Naive thymus-derived CD4-positive, alpha-beta T cell (primary cell): ENCODE measurements around the gene MIS18A. TPM values are rescaled to one million over a fixed set of nuclear protein-coding genes. Genes with fewer than 3 reads are reported as not detected.

ENCODE experiments used
- ATAC-seq: fragments of 150-1000 bp; cut with Tn5 transposase; 2 replicates; pipeline ENCODE4 v1.10.0; 2021; ENCODE audit warnings: mild to moderate bottlenecking, moderate library complexity
- CTCF ChIA-PET: fragments of 350-600 bp; sonication (Branson Sonifier 250); formaldehyde crosslinking; loops from one replicate; lab custom pipeline; 2021; ENCODE audit warnings: antibody characterized with exemption; lab: Charles Lee
- POLR2A ChIA-PET: fragments of 350-600 bp; sonication (Branson Sonifier 250); formaldehyde crosslinking; loops from one replicate; lab custom pipeline; 2021; ENCODE audit warnings: antibody characterized with exemption, inconsistent platforms; lab: Charles Lee
- DNase-seq, 9 donors: peaks; one replicate each; pipeline versions ENCODE4 v3.0.0 to v3.0.0-alpha.2; 2020 to 2022; ENCODE audit warnings: mixed read lengths in 1 of 9
- H3K27ac ChIP-seq: one replicate; pipeline ENCODE4 v1.7.0; 2013; ENCODE audit warnings: mild to moderate bottlenecking, low read depth, low read length, moderate library complexity
- H3K27me3 ChIP-seq, 2 donors: one replicate each; pipeline ENCODE4 v1.7.0; 2013; ENCODE audit warnings: low read length in 2 of 2, mild to moderate bottlenecking in 2 of 2, moderate library complexity in 2 of 2; ENCODE audit not compliant: control insufficient read depth in 2 of 2, insufficient read depth in 2 of 2
- H3K36me3 ChIP-seq, 3 experiments: 1 replicate in 2 of 3; 2 replicates in 1 of 3; pipeline ENCODE4 v1.7.0; 2013; ENCODE audit warnings: low read length in 3 of 3, mild to moderate bottlenecking in 3 of 3, moderate library complexity in 1 of 3; ENCODE audit not compliant: insufficient read depth in 3 of 3, control insufficient read depth in 2 of 3
- H3K4me1 ChIP-seq, 2 donors: one replicate each; pipeline ENCODE4 v1.7.0; 2013; ENCODE audit warnings: low read length in 2 of 2, mild to moderate bottlenecking in 2 of 2, moderate library complexity in 1 of 2; ENCODE audit not compliant: control insufficient read depth in 2 of 2, insufficient read depth in 2 of 2
- H3K4me3 ChIP-seq: 2 replicates; pipeline ENCODE4 v1.7.0; 2013; ENCODE audit warnings: mild to moderate bottlenecking, low read length
- H3K9me3 ChIP-seq, 3 experiments: 1 replicate in 2 of 3; 2 replicates in 1 of 3; pipeline ENCODE4 v1.7.0; 2013; ENCODE audit warnings: low read length in 3 of 3; ENCODE audit not compliant: control insufficient read depth in 2 of 3
- H3K27ac Mint-ChIP-seq, 9 donors: one replicate each; pipeline ENCODE4 v1.8.0; 2020 to 2022; ENCODE audit warnings: mixed read lengths in 9 of 9, mild to moderate bottlenecking in 8 of 9, moderate library complexity in 5 of 9, inconsistent platforms in 2 of 9
- H3K27me3 Mint-ChIP-seq, 5 donors: one replicate each; pipeline ENCODE4 v1.8.0; 2021 to 2022; ENCODE audit warnings: mixed read lengths in 5 of 5, mild to moderate bottlenecking in 1 of 5
- H3K36me3 Mint-ChIP-seq, 5 donors: one replicate each; pipeline ENCODE4 v1.8.0; 2020 to 2022; ENCODE audit warnings: mixed read lengths in 5 of 5, mild to moderate bottlenecking in 3 of 5, inconsistent platforms in 1 of 5
- H3K4me1 Mint-ChIP-seq, 7 donors: one replicate each; pipeline ENCODE4 v1.8.0; 2020 to 2022; ENCODE audit warnings: mixed read lengths in 7 of 7, mild to moderate bottlenecking in 3 of 7, inconsistent platforms in 1 of 7
- H3K4me3 Mint-ChIP-seq, 10 donors: one replicate each; pipeline ENCODE4 v1.8.0; 2020 to 2022; ENCODE audit warnings: mild to moderate bottlenecking in 10 of 10, mixed read lengths in 10 of 10, moderate library complexity in 6 of 10, inconsistent platforms in 2 of 10
- H3K9me3 Mint-ChIP-seq, 11 donors: one replicate each; pipeline ENCODE4 v1.8.0; 2020 to 2022; ENCODE audit warnings: mixed read lengths in 11 of 11, mild to moderate bottlenecking in 4 of 11, inconsistent platforms in 1 of 11, moderate library complexity in 1 of 11
- intact Hi-C, 2 donors: fragments of 100-400 bp; cut with micrococcal nuclease; formaldehyde crosslinking; loops; one replicate each; pipeline ENCODE4 v1.15.1; 2023
- polyA plus RNA-seq, 2 donors: library from polyadenylated mRNA; unstranded; fragments of 300-500 nt; fragmentation: Illumina TruSeq; gene quantifications; one replicate each; pipeline ENCODE4 v1.2.3, GENCODE V29; 2021
- total RNA-seq, 6 experiments: library from RNA in 5 of 6; stranded (reverse) in 5 of 6; gene quantifications; 1 replicate in 5 of 6; 2 replicates in 1 of 6; pipeline ENCODE4 v1.2.3 and lab custom pipeline; 2021 to 2026

Gene MIS18A
- 10 to 100 TPM in 1 of 5 experiments, 1 to 10 TPM in 4; 3.3 to 16.4 (median 8.4) TPM for total RNA-seq
- polyA plus RNA-seq: 10 to 100 TPM; 11.9 to 13.8 TPM
- total RNA-seq (lab: John Stamatoyannopoulos, UW): 3.6 reads per million, percentile 19 among the genes with 10 or more reads in this experiment

GRCh38 chr21:32278518-32279376, at the start of gene MIS18A:
Gene MIS18A, minus strand, starts transcription at chr21:32279049. Its CDS starts 35 bp downstream, at chr21:32279014.
- Mint-ChIP-seq H3K4me1 (peaks cover 8 to 36% (median 33%) of the 10 kb centered on the region in 7 donors), H3K9me3 (peaks cover 0 to 6% (median 0%) of the 10 kb centered on the region in 11 donors), H3K27me3 (no peaks in the 10 kb centered on the region), H3K4me3 (peak within 1 kb of the TSS; percentile 95 to 100 (median 98)), H3K36me3 (peaks cover 0 to 14% (median 4%) of the 10 kb centered on the region in 5 donors), H3K27ac (peak within 1 kb of the TSS; percentile 90 to 97 (median 94))
- peak; percentile 92 to 98 (median 95) for DNase-seq
- Histone ChIP-seq H3K4me1 (peaks cover 14 to 16% of the 10 kb centered on the region in 2 donors), H3K9me3 (no peaks in the 10 kb centered on the region), H3K27me3 (no peaks in the 10 kb centered on the region), H3K36me3 (peaks cover 0 to 8% (median 0%) of the 10 kb centered on the region in 3 experiments), H3K4me3 (peak within 1 kb of the TSS; percentile 90), H3K27ac (peak within 1 kb of the TSS; percentile 70)
- intact Hi-C loops: loop anchor here (1.0 to 5.0 kb wide), 16 partner anchors 114 to 1364 kb away; partner anchors contain the start of genes ITSN1 (in 2 of the 2), SCAF4 (in 2 of the 2), SYNJ1 (in 2 of the 2) and CFAP298 (in 1 of the 2)
- POLR2A ChIA-PET: interaction anchor here (0.5 to 0.7 kb wide), 3 partner anchors 9 to 477 kb away, joined by 3 read pairs; no protein-coding TSS in a partner anchor
- ATAC-seq: peak; percentile 97
- CTCF ChIA-PET: interaction anchor here (1.2 kb wide), 1 partner anchor 9 kb away, joined by 3 read pairs; no protein-coding TSS in a partner anchor

GRCh38 chr21:32328595-32328994, 49.7 kb upstream of the MIS18A start:
- Mint-ChIP-seq H3K9me3 (no peaks in the 10 kb centered on the region), H3K4me1 (peaks cover 0 to 7% (median 0%) of the 10 kb centered on the region in 7 donors), H3K27me3 (no peaks in the 10 kb centered on the region), H3K36me3 (peaks cover 32 to 88% (median 68%) of the 10 kb centered on the region in 5 donors), H3K27ac (no peak overlapping the region), H3K4me3 (no peak overlapping the region)
- H3K27ac ChIP-seq: no peak overlapping the region
- H3K27me3 ChIP-seq: no peaks in the 10 kb centered on the region
- no peaks in the 10 kb centered on the region for H3K9me3 ChIP-seq
- H3K36me3 ChIP-seq: peaks cover 3 to 87% (median 11%) of the 10 kb centered on the region in 3 experiments
- DNase-seq (no peak), ATAC-seq (no peak)
- no peaks in the 10 kb centered on the region for H3K4me1 ChIP-seq
- ChIA-PET POLR2A (interaction anchor here (1.4 kb wide), 1 partner anchor 11 kb away, joined by 4 read pairs; no protein-coding TSS in a partner anchor), CTCF (no interaction called here)
- intact Hi-C loops: no loop called here
- no peak overlapping the region for H3K4me3 ChIP-seq

- H3K27ac Mint-ChIP-seq: no peak overlapping the region
Measured at GRCh38 chr21:32325706-32326105, 46.9 kb upstream of the MIS18A start.

GRCh38 chr21:32322676-32323075, 43.8 kb upstream of the MIS18A start:
- H3K4me1 ChIP-seq: no peaks in the 10 kb centered on the region
- H3K27ac ChIP-seq: no peak overlapping the region
- no peak overlapping the region for H3K27ac Mint-ChIP-seq
- no peaks in the 10 kb centered on the region for H3K9me3 Mint-ChIP-seq
- H3K36me3 Mint-ChIP-seq: peaks cover 26 to 94% (median 51%) of the 10 kb centered on the region in 5 donors
- H3K36me3 ChIP-seq: peaks cover 24 to 95% (median 27%) of the 10 kb centered on the region in 3 experiments
- no peak overlapping the region for H3K4me3 ChIP-seq
- ATAC-seq (no peak), DNase-seq (no peak)
- CTCF ChIA-PET: no interaction called here
- H3K27me3 Mint-ChIP-seq: no peaks in the 10 kb centered on the region
- no peaks in the 10 kb centered on the region for H3K27me3 ChIP-seq
- no peak overlapping the region for H3K4me3 Mint-ChIP-seq
- H3K9me3 ChIP-seq: no peaks in the 10 kb centered on the region
- POLR2A ChIA-PET: no interaction called here
- no peaks in the 10 kb centered on the region for H3K4me1 Mint-ChIP-seq
- intact Hi-C loops: no loop called here

More at GRCh38 chr21:32325706-32326105, 46.9 kb upstream of the MIS18A start:
- peaks cover 0 to under 1% (median 0%) of the 10 kb centered on the region in 7 donors for H3K4me1 Mint-ChIP-seq
- H3K4me3 Mint-ChIP-seq: no peak overlapping the region
- no peaks in the 10 kb centered on the region for H3K9me3 Mint-ChIP-seq
- no peak for ATAC-seq
- Histone ChIP-seq H3K4me3 (no peak overlapping the region), H3K9me3 (no peaks in the 10 kb centered on the region), H3K27me3 (no peaks in the 10 kb centered on the region), H3K36me3 (peaks cover 16 to 90% (median 18%) of the 10 kb centered on the region in 3 experiments), H3K4me1 (no peaks in the 10 kb centered on the region), H3K27ac (no peak overlapping the region)
- DNase-seq: no peak
- POLR2A ChIA-PET: no interaction called here
- CTCF ChIA-PET: no interaction called here
- H3K27me3 Mint-ChIP-seq: no peaks in the 10 kb centered on the region
- intact Hi-C loops: no loop called here
- peaks cover 19 to 88% (median 48%) of the 10 kb centered on the region in 5 donors for H3K36me3 Mint-ChIP-seq

- H3K36me3 Mint-ChIP-seq: peaks cover 22 to 94% (median 46%) of the 10 kb centered on the region in 5 donors
- no peak overlapping the region for H3K27ac ChIP-seq
- H3K27ac Mint-ChIP-seq: no peak overlapping the region
- no peaks in the 10 kb centered on the region for H3K27me3 Mint-ChIP-seq
- no peaks in the 10 kb centered on the region for H3K4me1 Mint-ChIP-seq
- H3K4me3 Mint-ChIP-seq: no peak overlapping the region
- H3K4me1 ChIP-seq: no peaks in the 10 kb centered on the region
- no peak overlapping the region for H3K4me3 ChIP-seq
- no peaks in the 10 kb centered on the region for H3K27me3 ChIP-seq
- no peaks in the 10 kb centered on the region for H3K9me3 Mint-ChIP-seq
- ChIA-PET CTCF (no interaction called here), POLR2A (no interaction called here)
- H3K36me3 ChIP-seq: peaks cover 24 to 97% (median 27%) of the 10 kb centered on the region in 3 experiments
- H3K9me3 ChIP-seq: no peaks in the 10 kb centered on the region
- ATAC-seq (no peak), DNase-seq (no peak)
- intact Hi-C loops: no loop called here
Measured at GRCh38 chr21:32322103-32322502, 43.3 kb upstream of the MIS18A start.

DNA sequence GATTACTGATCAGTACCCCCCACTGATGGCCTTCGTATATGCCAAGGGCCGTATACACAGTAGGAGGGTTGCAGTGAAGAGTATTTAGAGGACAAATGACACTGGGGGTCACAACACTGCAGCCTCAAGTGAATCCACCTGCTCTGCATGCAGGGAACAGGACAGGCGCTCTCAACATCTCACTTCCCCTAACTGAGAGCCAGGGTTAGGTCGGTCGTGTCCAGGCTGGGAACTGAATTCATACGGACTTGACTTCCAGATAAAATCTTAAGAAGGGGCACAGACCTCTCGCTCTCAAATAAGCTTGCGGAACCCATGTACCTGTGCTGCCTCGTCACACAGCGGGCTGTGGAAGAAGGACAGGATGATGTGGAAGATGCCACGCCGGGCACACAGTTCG, 42.6 kb upstream of the MIS18A start:
- intact Hi-C loops: no loop called here
- Mint-ChIP-seq H3K4me3 (no peak overlapping the region), H3K4me1 (no peaks in the 10 kb centered on the region), H3K27ac (no peak overlapping the region), H3K27me3 (no peaks in the 10 kb centered on the region), H3K36me3 (peaks cover 18 to 90% (median 39%) of the 10 kb centered on the region in 5 donors), H3K9me3 (no peaks in the 10 kb centered on the region)
- H3K27me3 ChIP-seq: no peaks in the 10 kb centered on the region
- no peak overlapping the region for H3K4me3 ChIP-seq
- peaks cover 27 to 99% (median 28%) of the 10 kb centered on the region in 3 experiments for H3K36me3 ChIP-seq
- ChIA-PET POLR2A (no interaction called here), CTCF (no interaction called here)
- DNase-seq: no peak
- no peaks in the 10 kb centered on the region for H3K9me3 ChIP-seq
- ATAC-seq: no peak
- no peak overlapping the region for H3K27ac ChIP-seq
- no peaks in the 10 kb centered on the region for H3K4me1 ChIP-seq
